HCT116 (cell line): ENCODE data around the gene ADAMTS5. TPM values are rescaled to one million over a fixed set of nuclear protein-coding genes. Genes with fewer than 3 reads are reported as not detected.

ENCODE experiments used
- ATAC-seq: fragments of 200-7000 bp; cut with Tn5 transposase; 2 replicates; pipeline ENCODE4 v1.9.1; 2020; ENCODE audit warnings: mild to moderate bottlenecking, moderate library complexity
- BruUV-seq: library from RNA; stranded (reverse); fragments of 400-500 nt; replicated peaks from 2 replicates; lab custom pipeline; 2021; lab: Mats Ljungman, UMichigan
- CTCF ChIA-PET: fragments of 300-600 bp; sonication (Branson Sonifier 250); formaldehyde crosslinking; loops from one replicate; lab custom pipeline; 2021; ENCODE audit warnings: antibody characterized with exemption; lab: Charles Lee
- POLR2A ChIA-PET: fragments of 300-600, 350-600 bp; sonication (Branson Sonifier 250); formaldehyde crosslinking; loops from one replicate; lab custom pipeline; 2021; ENCODE audit warnings: antibody characterized with exemption; lab: Charles Lee
- RAD21 ChIA-PET, 2 experiments: fragments of 300-600 bp; sonication (Branson Sonifier 250); formaldehyde crosslinking; loops; one replicate each; lab custom pipeline; 2023; ENCODE audit warnings: low total read pairs in 2 of 2; ENCODE audit not compliant: uncharacterized antibody in 2 of 2, unreplicated experiment in 2 of 2, low non-redundant PET in 1 of 2; lab: Charles Lee
- DNase-seq: peaks from one replicate; pipeline ENCODE4 v3.0.0-alpha.2; 2010; ENCODE audit warnings: low read depth, low spot score
- H2AFZ ChIP-seq: fragments of 200-600 bp; shearing (Covaris generic), sonication (generic); 2 replicates; pipeline ENCODE4 v1.6.1; 2017; ENCODE audit warnings: low read depth, mixed run types, mixed read lengths, antibody characterized with exemption, low read length; ENCODE audit not compliant: poor library complexity, severe bottlenecking
- H3K27ac ChIP-seq: 2 replicates; pipeline ENCODE4 v1.5.1; 2012; ENCODE audit warnings: low read depth, low read length
- H3K27me3 ChIP-seq: fragments of 200-600 bp; sonication (generic); 2 replicates; pipeline ENCODE4 v1.6.1; 2016; ENCODE audit warnings: mixed run types, low read length, mixed read lengths; ENCODE audit not compliant: insufficient read depth
- H3K36me3 ChIP-seq, 2 experiments: fragments of 200-500 bp in 1 of 2; fragments of 200-600 bp in 1 of 2; sonication (Bioruptor generic) in 1 of 2; sonication (generic) in 1 of 2; 2 replicates each; pipeline versions ENCODE4 v1.5.1 to v1.6.1; 2014 to 2016; ENCODE audit warnings: low read length in 2 of 2, inconsistent platforms in 1 of 2, mixed read lengths in 1 of 2, mixed run types in 1 of 2; ENCODE audit not compliant: insufficient read depth in 2 of 2, control insufficient read depth in 1 of 2
- H3K4me1 ChIP-seq, 2 experiments: fragments of 200-600 bp in 1 of 2; sonication (generic) in 1 of 2; 2 replicates each; pipeline versions ENCODE4 v1.5.1 to v1.6.1; 2012 to 2017; ENCODE audit warnings: low read length in 2 of 2, inconsistent platforms in 1 of 2, mild to moderate bottlenecking in 1 of 2, mixed read lengths in 1 of 2, mixed run types in 1 of 2, moderate library complexity in 1 of 2; ENCODE audit not compliant: insufficient read depth in 2 of 2, control insufficient read depth in 1 of 2
- H3K4me2 ChIP-seq: fragments of 200-600 bp; sonication (generic); 2 replicates; pipeline ENCODE4 v1.6.1; 2017; ENCODE audit warnings: mixed run types, low read length, mixed read lengths
- H3K4me3 ChIP-seq, 2 experiments: fragments of 200-600 bp in 1 of 2; sonication (generic) in 1 of 2; replicated peaks in 1 of 2; 2 replicates each; pipeline ENCODE4 v1.5.1; 2011 to 2016; ENCODE audit warnings: low read length in 2 of 2, control low read depth in 1 of 2, low read depth in 1 of 2, mild to moderate bottlenecking in 1 of 2, mixed read lengths in 1 of 2, mixed run types in 1 of 2
- H3K79me2 ChIP-seq: fragments of 200-600 bp; sonication (generic); 2 replicates; pipeline ENCODE4 v1.6.1; 2017; ENCODE audit warnings: mild to moderate bottlenecking, mixed run types, low read length, moderate library complexity, mixed read lengths; ENCODE audit not compliant: insufficient read depth
- H3K9ac ChIP-seq: fragments of 200-600 bp; sonication (generic); 2 replicates; pipeline ENCODE4 v1.6.1; 2016; ENCODE audit warnings: low read length, mixed read lengths
- H3K9me2 ChIP-seq: fragments of 200-600 bp; sonication (generic), shearing (Covaris generic); 2 replicates; pipeline ENCODE4 v1.6.1; 2017; ENCODE audit warnings: mixed run types, mild to moderate bottlenecking, moderate library complexity; ENCODE audit not compliant: insufficient read depth
- H3K9me3 ChIP-seq, 2 experiments: fragments of 200-500 bp in 1 of 2; fragments of 200-600 bp in 1 of 2; sonication (Bioruptor generic) in 1 of 2; sonication (generic) in 1 of 2; 2 replicates each; pipeline ENCODE4 v1.6.1; 2014 to 2017; ENCODE audit warnings: low read length in 2 of 2, mixed read lengths in 2 of 2, inconsistent platforms in 1 of 2, low read depth in 1 of 2, mild to moderate bottlenecking in 1 of 2, mixed run types in 1 of 2, moderate library complexity in 1 of 2; ENCODE audit not compliant: control insufficient read depth in 1 of 2, insufficient read depth in 1 of 2
- H4K20me1 ChIP-seq: fragments of 200-600 bp; sonication (generic), shearing (Covaris generic); 2 replicates; pipeline ENCODE4 v1.6.1; 2017; ENCODE audit warnings: mixed run types, mild to moderate bottlenecking, moderate library complexity; ENCODE audit not compliant: insufficient read depth
- CEBPB ChIP-seq: IDR thresholded peaks from 2 replicates; pipeline ENCODE4 v1.6.1; 2012; ENCODE audit warnings: low read depth
- EGR1 ChIP-seq: IDR thresholded peaks from 2 replicates; pipeline ENCODE4 v1.6.1; 2012; ENCODE audit warnings: low read depth
- ELF1 ChIP-seq: IDR thresholded peaks from 2 replicates; pipeline ENCODE4 v1.6.1; 2012; ENCODE audit warnings: low read depth, borderline replicate concordance
- EZH2 ChIP-seq: fragments of 200-600 bp; sonication (generic); IDR thresholded peaks from 2 replicates; pipeline ENCODE4 v1.6.1; 2017; ENCODE audit warnings: antibody characterized with exemption, mixed run types
- FOSL1 ChIP-seq: IDR thresholded peaks from 2 replicates; pipeline ENCODE4 v1.6.1; 2012; ENCODE audit warnings: low read depth
- JUND ChIP-seq: IDR thresholded peaks from 2 replicates; pipeline ENCODE4 v1.6.1; 2012
- MAX ChIP-seq: IDR thresholded peaks from 2 replicates; pipeline ENCODE4 v1.6.1; 2012
- POLR2A ChIP-seq: IDR thresholded peaks from 2 replicates; pipeline ENCODE4 v1.7.0; 2011; ENCODE audit warnings: borderline replicate concordance; ENCODE audit not compliant: insufficient read depth, insufficient read length; ENCODE audit errors: extremely low read depth
- POLR2AphosphoS5 ChIP-seq: IDR thresholded peaks from 2 replicates; pipeline ENCODE4 v1.6.1; 2011; ENCODE audit warnings: mild to moderate bottlenecking, low read depth, low read length, moderate library complexity
- RAD21 ChIP-seq: IDR thresholded peaks from 2 replicates; pipeline ENCODE4 v1.6.1; 2012; ENCODE audit warnings: low read depth, mild to moderate bottlenecking
- SIN3A ChIP-seq: IDR thresholded peaks from 2 replicates; pipeline ENCODE4 v1.6.1; 2012; ENCODE audit warnings: low read depth
- SRF ChIP-seq: IDR thresholded peaks from 2 replicates; pipeline ENCODE4 v1.6.1; 2012; ENCODE audit warnings: low read depth
- YY1 ChIP-seq: IDR thresholded peaks from 2 replicates; pipeline ENCODE4 v1.6.1; 2011; ENCODE audit warnings: low read length, low read depth, moderate library complexity, mild to moderate bottlenecking; ENCODE audit not compliant: insufficient replicate concordance; ENCODE audit errors: extremely low read depth
- ZNF274 ChIP-seq: fragments of 200-500 bp; sonication (Bioruptor generic); IDR thresholded peaks from 2 replicates; pipeline ENCODE4 v1.6.1; 2014; ENCODE audit warnings: mild to moderate bottlenecking, low read depth, low read length, inconsistent platforms
- intact Hi-C: fragments of 100-400 bp; cut with micrococcal nuclease; formaldehyde crosslinking; loops from 2 replicates; pipeline ENCODE4 v1.10.0; 2022
- total RNA-seq: library from RNA; stranded (reverse); gene quantifications from one replicate; pipeline ENCODE4 v1.2.1, GENCODE V29; 2021; ENCODE audit not compliant: unreplicated experiment
- TF ChIP-seq, protein P1 (sequence below), 3 experiments: fragments of 200-600 bp in 1 of 3; sonication (generic) in 1 of 3; IDR thresholded peaks in 2 of 3; conservative IDR thresholded peaks in 1 of 3; 2 replicates each; pipeline ENCODE4 v1.5.1; 2012 to 2017; ENCODE audit warnings: low read depth in 2 of 3, low read length in 2 of 3, antibody characterized with exemption in 1 of 3, borderline replicate concordance in 1 of 3, control low read depth in 1 of 3, mild to moderate bottlenecking in 1 of 3, mixed read lengths in 1 of 3, mixed run types in 1 of 3, moderate library complexity in 1 of 3; ENCODE audit not compliant: insufficient read depth in 1 of 3
- TF ChIP-seq, protein P2 (sequence below): IDR thresholded peaks from 2 replicates; pipeline ENCODE4 v1.6.1; 2012

Gene ADAMTS5
- total RNA-seq, 1 experiment from 2014 or later, result 0.02 TPM

DNA sequence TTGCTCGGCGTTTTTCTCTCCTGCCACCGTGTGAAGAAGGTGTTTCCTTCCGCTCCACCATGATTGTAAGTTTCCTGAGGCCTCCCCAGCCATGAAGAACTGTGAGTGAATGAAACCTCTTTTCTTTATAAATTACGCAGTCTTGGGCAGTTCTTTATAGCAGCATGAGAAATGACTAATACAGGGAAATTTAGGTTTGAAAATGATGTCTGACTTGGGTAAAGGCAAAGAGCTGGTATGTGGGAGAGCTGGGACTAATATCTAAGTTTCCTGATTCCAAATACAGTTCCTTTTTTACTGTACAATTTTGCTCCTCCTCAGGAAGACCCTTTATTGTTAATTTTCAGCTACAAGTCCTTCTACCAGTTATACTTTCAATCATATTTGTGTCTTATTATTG lies 16.7 kb upstream of the ADAMTS5 start (continued):
- TF ChIP-seq CEBPB (no peak), ZNF274 (no peak), EZH2 (no peak), SIN3A (no peak), ELF1 (no peak), JUND (no peak), RAD21 (no peak), EGR1 (no peak), YY1 (no peak), FOSL1 (no peak)
- TF ChIP-seq, protein P1, sequence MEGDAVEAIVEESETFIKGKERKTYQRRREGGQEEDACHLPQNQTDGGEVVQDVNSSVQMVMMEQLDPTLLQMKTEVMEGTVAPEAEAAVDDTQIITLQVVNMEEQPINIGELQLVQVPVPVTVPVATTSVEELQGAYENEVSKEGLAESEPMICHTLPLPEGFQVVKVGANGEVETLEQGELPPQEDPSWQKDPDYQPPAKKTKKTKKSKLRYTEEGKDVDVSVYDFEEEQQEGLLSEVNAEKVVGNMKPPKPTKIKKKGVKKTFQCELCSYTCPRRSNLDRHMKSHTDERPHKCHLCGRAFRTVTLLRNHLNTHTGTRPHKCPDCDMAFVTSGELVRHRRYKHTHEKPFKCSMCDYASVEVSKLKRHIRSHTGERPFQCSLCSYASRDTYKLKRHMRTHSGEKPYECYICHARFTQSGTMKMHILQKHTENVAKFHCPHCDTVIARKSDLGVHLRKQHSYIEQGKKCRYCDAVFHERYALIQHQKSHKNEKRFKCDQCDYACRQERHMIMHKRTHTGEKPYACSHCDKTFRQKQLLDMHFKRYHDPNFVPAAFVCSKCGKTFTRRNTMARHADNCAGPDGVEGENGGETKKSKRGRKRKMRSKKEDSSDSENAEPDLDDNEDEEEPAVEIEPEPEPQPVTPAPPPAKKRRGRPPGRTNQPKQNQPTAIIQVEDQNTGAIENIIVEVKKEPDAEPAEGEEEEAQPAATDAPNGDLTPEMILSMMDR (IDR thresholded peaks at IDR 0.05 in 2 of 3, conservative IDR thresholded peaks at IDR 0.05 in 1 of 3; ENCODE audit: borderline replicate concordance in 1 of 3, insufficient read depth in 1 of 3, low read depth in 2 of 3, low read length in 2 of 3), result no peak
- TF ChIP-seq, protein P2, sequence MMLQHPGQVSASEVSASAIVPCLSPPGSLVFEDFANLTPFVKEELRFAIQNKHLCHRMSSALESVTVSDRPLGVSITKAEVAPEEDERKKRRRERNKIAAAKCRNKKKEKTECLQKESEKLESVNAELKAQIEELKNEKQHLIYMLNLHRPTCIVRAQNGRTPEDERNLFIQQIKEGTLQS, result no peak
- TF ChIP-seq, all 23 proteins: peak for 0

- RAD21 ChIA-PET, result no interaction called here
- TF ChIP-seq, protein P1 (IDR thresholded peaks at IDR 0.05 in 2 of 3, conservative IDR thresholded peaks at IDR 0.05 in 1 of 3; ENCODE audit: borderline replicate concordance in 1 of 3, insufficient read depth in 1 of 3, low read depth in 2 of 3, low read length in 2 of 3), result no peak
- TF ChIP-seq FOSL1 (no peak), ELF1 (no peak), EGR1 (no peak), POLR2A (no peak), POLR2AphosphoS5 (no peak), SRF (no peak), RAD21 (no peak), JUND (no peak), MAX (no peak), YY1 (no peak), CEBPB (no peak), EZH2 (no peak), SIN3A (no peak)
- TF ChIP-seq, protein P2, result no peak
These were observed 15.9 kb upstream of the ADAMTS5 start for GRCh38 chr21:26982767-26983166.

More at GRCh38 chr21:26982767-26983166, 15.9 kb upstream of the ADAMTS5 start:
- H3K36me3 ChIP-seq, result no peaks in the 10 kb centered on the region
- BruUV-seq, result no TSS peak
- H3K4me3 ChIP-seq, result no peak overlapping the region
- H3K4me2 ChIP-seq, result no peak overlapping the region
- no peaks in the 10 kb centered on the region for H4K20me1 ChIP-seq
- intact Hi-C loops, result no loop called here
- H3K9me3 ChIP-seq, result peaks cover 20 to 36% of the 10 kb centered on the region in 2 experiments; a peak in 2 of 4 replicates
- no peaks in the 10 kb centered on the region for H3K27me3 ChIP-seq
- no peaks in the 10 kb centered on the region for H3K79me2 ChIP-seq
- no peak overlapping the region for H3K9ac ChIP-seq
- H2AFZ ChIP-seq, result no peak overlapping the region
- ATAC-seq (no peak), DNase-seq (no peak)
- H3K9me2 ChIP-seq, result no peaks in the 10 kb centered on the region
- ChIA-PET CTCF (no interaction called here), POLR2A (no interaction called here)
- no peaks in the 10 kb centered on the region for H3K4me1 ChIP-seq
- H3K27ac ChIP-seq, result no peak overlapping the region
